GM23338 (cell line): Measurements from ENCODE around the gene ABL1. TPM values are rescaled to one million over a fixed set of nuclear protein-coding genes. Genes with fewer than 3 reads are reported as not detected.

Experiments used
- ATAC-seq: fragments of 200-7000 bp; cut with Tn5 transposase; 3 replicates; pipeline ENCODE4 v1.9.1; 2020
- DNase-seq: peaks from one replicate; pipeline ENCODE4 v3.0.0-alpha.2; 2015; ENCODE audit warnings: low spot score
- H2AFZ ChIP-seq: fragments of 200-600 bp; sonication (generic); 2 replicates; pipeline ENCODE4 v1.8.0; 2016; ENCODE audit warnings: antibody characterized with exemption, mild to moderate bottlenecking, moderate library complexity
- H3F3A ChIP-seq: fragments of 200-600 bp; sonication (generic); replicated peaks from 2 replicates; pipeline ENCODE4 v1.8.0; 2017; ENCODE audit warnings: antibody characterized with exemption, mixed run types, low read depth
- H3K27ac ChIP-seq: fragments of 200-600 bp; sonication (generic); 2 replicates; pipeline ENCODE4 v1.6.1; 2016; ENCODE audit warnings: low read depth
- H3K27me3 ChIP-seq: fragments of 200-600 bp; sonication (generic); 2 replicates; pipeline ENCODE4 v1.8.0; 2016; ENCODE audit warnings: mild to moderate bottlenecking, mixed run types, moderate library complexity; ENCODE audit not compliant: insufficient read depth
- H3K36me3 ChIP-seq: fragments of 200-600 bp; sonication (generic); 2 replicates; pipeline ENCODE4 v1.8.0; 2016; ENCODE audit warnings: mild to moderate bottlenecking; ENCODE audit not compliant: insufficient read depth
- H3K4me1 ChIP-seq: fragments of 200-600 bp; sonication (generic); 2 replicates; pipeline ENCODE4 v1.8.0; 2016; ENCODE audit warnings: mild to moderate bottlenecking, moderate library complexity; ENCODE audit not compliant: insufficient read depth
- H3K4me2 ChIP-seq: fragments of 200-600 bp; sonication (generic); 2 replicates; pipeline ENCODE4 v1.7.1; 2017; ENCODE audit warnings: mixed run types
- H3K4me3 ChIP-seq: fragments of 200-600 bp; sonication (generic); 2 replicates; pipeline ENCODE4 v1.6.1; 2016; ENCODE audit warnings: mixed run types
- H3K79me2 ChIP-seq: fragments of 200-600 bp; sonication (generic); replicated peaks from 2 replicates; pipeline ENCODE4 v1.8.0; 2017; ENCODE audit warnings: mild to moderate bottlenecking; ENCODE audit not compliant: insufficient read depth
- H3K9me2 ChIP-seq: fragments of 200-600 bp; sonication (generic); 2 replicates; pipeline ENCODE4 v1.8.0; 2017; ENCODE audit not compliant: insufficient read depth
- H4K20me1 ChIP-seq: fragments of 200-600 bp; sonication (generic); replicated peaks from 2 replicates; pipeline ENCODE4 v1.8.0; 2017; ENCODE audit warnings: mild to moderate bottlenecking; ENCODE audit not compliant: insufficient read depth
- H3K27ac Mint-ChIP-seq: 2 replicates; pipeline ENCODE4 v1.8.0; 2020; ENCODE audit warnings: inconsistent platforms, mild to moderate bottlenecking, moderate library complexity, mixed read lengths
- H3K27me3 Mint-ChIP-seq: 3 replicates; pipeline ENCODE4 v1.8.0; 2022; ENCODE audit warnings: low read depth, mild to moderate bottlenecking, moderate library complexity, mixed read lengths, inconsistent platforms; ENCODE audit not compliant: insufficient read depth, poor library complexity
- H3K36me3 Mint-ChIP-seq: 3 replicates; pipeline ENCODE4 v1.8.0; 2021; ENCODE audit warnings: low read depth, mild to moderate bottlenecking, inconsistent platforms, moderate library complexity, mixed read lengths
- H3K4me1 Mint-ChIP-seq: 3 replicates; pipeline ENCODE4 v1.8.0; 2020; ENCODE audit warnings: mild to moderate bottlenecking, inconsistent platforms, mixed read lengths
- H3K4me3 Mint-ChIP-seq: 3 replicates; pipeline ENCODE4 v1.8.0; 2021; ENCODE audit warnings: moderate library complexity, mild to moderate bottlenecking, inconsistent platforms, mixed read lengths
- H3K9me3 Mint-ChIP-seq: 3 replicates; pipeline ENCODE4 v1.8.0; 2020; ENCODE audit warnings: moderate library complexity, mild to moderate bottlenecking, inconsistent platforms, mixed read lengths
- CREB1 ChIP-seq: fragments of 250-450 bp; sonication (Bioruptor Pico); IDR thresholded peaks from 2 replicates; pipeline ENCODE4 v1.5.0; 2020; ENCODE audit warnings: low read depth, mild to moderate bottlenecking, moderate library complexity
- EZH2 ChIP-seq: fragments of 200-600 bp; sonication (generic); IDR thresholded peaks from one replicate; pipeline ENCODE4 v1.8.0; 2017; ENCODE audit warnings: antibody characterized with exemption, mild to moderate bottlenecking, low read depth; ENCODE audit not compliant: unreplicated experiment
- EZH2phosphoT487 ChIP-seq: fragments of 200-600 bp; sonication (generic); IDR thresholded peaks from one replicate; pipeline ENCODE4 v1.8.1; 2018; ENCODE audit warnings: antibody characterized with exemption; ENCODE audit not compliant: unreplicated experiment
- JUNB ChIP-seq: IDR thresholded peaks from one replicate; pipeline ENCODE4 v1.6.1; 2016; ENCODE audit warnings: antibody characterized with exemption; ENCODE audit not compliant: unreplicated experiment
- NANOG ChIP-seq: IDR thresholded peaks from 2 replicates; pipeline ENCODE4 v1.6.1; 2016; ENCODE audit warnings: antibody characterized with exemption, borderline replicate concordance
- POLR2AphosphoS5 ChIP-seq: IDR thresholded peaks from 2 replicates; pipeline ENCODE4 v1.6.1; 2016; ENCODE audit warnings: antibody characterized with exemption, low read depth
- STAT1 ChIP-seq: IDR thresholded peaks from one replicate; pipeline ENCODE4 v1.6.1; 2016; ENCODE audit warnings: antibody characterized with exemption; ENCODE audit not compliant: unreplicated experiment
- ZNF331 ChIP-seq: fragments of 250-450 bp; sonication (Bioruptor Pico); IDR thresholded peaks from 2 replicates; pipeline ENCODE4 v1.5.0; 2020; ENCODE audit warnings: low read depth, mild to moderate bottlenecking, moderate library complexity
- polyA plus RNA-seq: library from polyadenylated mRNA; unstranded; fragments of >200 nt; fragmentation: Nextera tagmentation; extraction: Ambion mirVana; gene quantifications from 2 replicates; pipeline ENCODE4 v1.2.1, GENCODE V29; 2016
- total RNA-seq: library from RNA; depleted of rRNA; stranded (reverse); fragments of >200 nt; shearing (Covaris generic); gene quantifications from 2 replicates; pipeline ENCODE4 v1.2.3, GENCODE V29; 2014
- TF ChIP-seq, protein P1 (sequence below): fragments of 250-450 bp; sonication (Bioruptor Pico); IDR thresholded peaks from 2 replicates; pipeline ENCODE4 v1.5.0; 2020; ENCODE audit warnings: mild to moderate bottlenecking, moderate library complexity
- TF ChIP-seq, protein P2 (sequence below): IDR thresholded peaks from 2 replicates; pipeline ENCODE4 v1.6.1; 2016; ENCODE audit warnings: antibody characterized with exemption
- TF ChIP-seq, protein P3 (sequence below), 2 experiments: fragments of 200-600 bp in 1 of 2; sonication (generic) in 1 of 2; conservative IDR thresholded peaks; 2 replicates each; pipeline versions ENCODE4 v1.5.1 to v1.6.1; 2016 to 2017; ENCODE audit warnings: antibody characterized with exemption in 2 of 2, low read depth in 2 of 2, mild to moderate bottlenecking in 2 of 2, moderate library complexity in 1 of 2
- TF ChIP-seq, protein P4 (sequence below): IDR thresholded peaks from one replicate; pipeline ENCODE4 v1.6.1; 2018; ENCODE audit warnings: antibody characterized with exemption; ENCODE audit not compliant: unreplicated experiment

Gene ABL1
- total and polyA plus RNA-seq, 2 experiments from 2014 or later, result 20.7 to 85.1 TPM

DNA sequence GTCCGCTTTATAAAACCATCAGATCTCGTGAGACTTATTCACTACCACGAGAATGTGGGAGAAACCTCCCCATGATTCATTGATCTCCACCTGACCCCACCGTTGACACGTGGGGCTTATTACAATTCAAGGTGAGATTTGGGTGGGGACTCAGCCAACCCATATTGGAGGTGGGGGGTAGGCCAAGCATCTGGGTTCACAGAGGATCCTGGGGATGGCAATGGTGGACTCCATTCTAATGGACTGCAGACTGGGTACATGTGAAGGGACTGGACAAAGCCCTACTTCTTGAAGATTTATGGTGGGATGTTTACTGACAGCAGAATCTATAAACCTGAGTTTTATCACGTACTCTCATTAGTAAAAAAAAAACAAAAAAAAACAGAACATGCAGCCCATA lies 46.5 kb downstream of the ABL1 start (continued):
- TF ChIP-seq, protein P1, sequence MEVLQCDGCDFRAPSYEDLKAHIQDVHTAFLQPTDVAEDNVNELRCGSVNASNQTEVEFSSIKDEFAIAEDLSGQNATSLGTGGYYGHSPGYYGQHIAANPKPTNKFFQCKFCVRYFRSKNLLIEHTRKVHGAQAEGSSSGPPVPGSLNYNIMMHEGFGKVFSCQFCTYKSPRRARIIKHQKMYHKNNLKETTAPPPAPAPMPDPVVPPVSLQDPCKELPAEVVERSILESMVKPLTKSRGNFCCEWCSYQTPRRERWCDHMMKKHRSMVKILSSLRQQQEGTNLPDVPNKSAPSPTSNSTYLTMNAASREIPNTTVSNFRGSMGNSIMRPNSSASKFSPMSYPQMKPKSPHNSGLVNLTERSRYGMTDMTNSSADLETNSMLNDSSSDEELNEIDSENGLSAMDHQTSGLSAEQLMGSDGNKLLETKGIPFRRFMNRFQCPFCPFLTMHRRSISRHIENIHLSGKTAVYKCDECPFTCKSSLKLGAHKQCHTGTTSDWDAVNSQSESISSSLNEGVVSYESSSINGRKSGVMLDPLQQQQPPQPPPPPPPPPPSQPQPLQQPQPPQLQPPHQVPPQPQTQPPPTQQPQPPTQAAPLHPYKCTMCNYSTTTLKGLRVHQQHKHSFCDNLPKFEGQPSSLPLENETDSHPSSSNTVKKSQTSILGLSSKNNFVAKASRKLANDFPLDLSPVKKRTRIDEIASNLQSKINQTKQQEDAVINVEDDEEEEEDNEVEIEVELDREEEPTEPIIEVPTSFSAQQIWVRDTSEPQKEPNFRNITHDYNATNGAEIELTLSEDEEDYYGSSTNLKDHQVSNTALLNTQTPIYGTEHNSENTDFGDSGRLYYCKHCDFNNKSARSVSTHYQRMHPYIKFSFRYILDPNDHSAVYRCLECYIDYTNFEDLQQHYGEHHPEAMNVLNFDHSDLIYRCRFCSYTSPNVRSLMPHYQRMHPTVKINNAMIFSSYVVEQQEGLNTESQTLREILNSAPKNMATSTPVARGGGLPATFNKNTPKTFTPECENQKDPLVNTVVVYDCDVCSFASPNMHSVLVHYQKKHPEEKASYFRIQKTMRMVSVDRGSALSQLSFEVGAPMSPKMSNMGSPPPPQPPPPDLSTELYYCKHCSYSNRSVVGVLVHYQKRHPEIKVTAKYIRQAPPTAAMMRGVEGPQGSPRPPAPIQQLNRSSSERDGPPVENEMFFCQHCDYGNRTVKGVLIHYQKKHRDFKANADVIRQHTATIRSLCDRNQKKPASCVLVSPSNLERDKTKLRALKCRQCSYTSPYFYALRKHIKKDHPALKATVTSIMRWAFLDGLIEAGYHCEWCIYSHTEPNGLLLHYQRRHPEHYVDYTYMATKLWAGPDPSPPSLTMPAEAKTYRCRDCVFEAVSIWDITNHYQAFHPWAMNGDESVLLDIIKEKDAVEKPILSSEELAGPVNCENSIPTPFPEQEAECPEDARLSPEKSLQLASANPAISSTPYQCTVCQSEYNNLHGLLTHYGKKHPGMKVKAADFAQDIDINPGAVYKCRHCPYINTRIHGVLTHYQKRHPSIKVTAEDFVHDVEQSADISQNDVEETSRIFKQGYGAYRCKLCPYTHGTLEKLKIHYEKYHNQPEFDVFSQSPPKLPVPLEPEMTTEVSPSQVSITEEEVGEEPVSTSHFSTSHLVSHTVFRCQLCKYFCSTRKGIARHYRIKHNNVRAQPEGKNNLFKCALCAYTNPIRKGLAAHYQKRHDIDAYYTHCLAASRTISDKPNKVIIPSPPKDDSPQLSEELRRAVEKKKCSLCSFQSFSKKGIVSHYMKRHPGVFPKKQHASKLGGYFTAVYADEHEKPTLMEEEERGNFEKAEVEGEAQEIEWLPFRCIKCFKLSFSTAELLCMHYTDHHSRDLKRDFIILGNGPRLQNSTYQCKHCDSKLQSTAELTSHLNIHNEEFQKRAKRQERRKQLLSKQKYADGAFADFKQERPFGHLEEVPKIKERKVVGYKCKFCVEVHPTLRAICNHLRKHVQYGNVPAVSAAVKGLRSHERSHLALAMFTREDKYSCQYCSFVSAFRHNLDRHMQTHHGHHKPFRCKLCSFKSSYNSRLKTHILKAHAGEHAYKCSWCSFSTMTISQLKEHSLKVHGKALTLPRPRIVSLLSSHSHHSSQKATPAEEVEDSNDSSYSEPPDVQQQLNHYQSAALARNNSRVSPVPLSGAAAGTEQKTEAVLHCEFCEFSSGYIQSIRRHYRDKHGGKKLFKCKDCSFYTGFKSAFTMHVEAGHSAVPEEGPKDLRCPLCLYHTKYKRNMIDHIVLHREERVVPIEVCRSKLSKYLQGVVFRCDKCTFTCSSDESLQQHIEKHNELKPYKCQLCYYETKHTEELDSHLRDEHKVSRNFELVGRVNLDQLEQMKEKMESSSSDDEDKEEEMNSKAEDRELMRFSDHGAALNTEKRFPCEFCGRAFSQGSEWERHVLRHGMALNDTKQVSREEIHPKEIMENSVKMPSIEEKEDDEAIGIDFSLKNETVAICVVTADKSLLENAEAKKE (CRISPR knock-in tag), result no peak
- TF ChIP-seq ZNF331 (CRISPR knock-in tag) (no peak), JUNB (no peak), EZH2 (no peak)

DNA sequence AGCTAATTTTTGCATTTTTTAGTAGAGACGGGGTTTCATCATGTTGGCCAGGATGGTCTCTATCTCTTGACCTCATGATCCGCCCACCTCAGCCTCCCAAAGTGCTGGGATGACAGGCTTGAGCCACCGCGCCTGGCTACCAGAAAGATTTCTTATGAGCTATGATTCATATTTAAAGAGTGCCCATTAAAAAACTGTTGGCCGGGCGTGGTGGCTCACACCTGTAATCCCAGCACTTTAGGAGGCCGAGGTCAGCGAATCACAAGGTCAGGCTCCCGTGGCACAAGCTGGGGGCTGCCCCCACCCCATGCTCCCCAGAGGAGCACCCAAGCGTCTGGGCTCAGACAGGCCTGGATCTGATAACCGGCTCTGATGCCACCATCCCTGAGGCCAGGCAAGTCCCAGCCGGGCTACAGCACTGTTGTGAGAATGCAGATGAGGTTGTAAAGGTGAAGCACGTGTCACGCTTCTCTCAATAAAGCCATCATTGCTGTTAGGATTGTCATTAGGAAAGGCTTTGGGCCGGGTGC lies 47.7 kb downstream of the ABL1 start:
- peaks cover 7% of the 10 kb centered on the region; the same call in 1 of the 3 replicates for H3K4me1 Mint-ChIP-seq
- H3K27ac Mint-ChIP-seq, result no peak overlapping the region
- Histone ChIP-seq H3K79me2 (no peaks in the 10 kb centered on the region), H3K27me3 (no peaks in the 10 kb centered on the region), H3K4me1 (no peaks in the 10 kb centered on the region), H3K27ac (no peak overlapping the region), H3F3A (no peaks in the 10 kb centered on the region), H4K20me1 (0 out of 2 replicates have a peak, but pooled peaks cover 6% of the 10 kb centered on the region), H3K36me3 (peaks cover 62% of the 10 kb centered on the region), H3K4me3 (no peak overlapping the region), H3K4me2 (no peak overlapping the region), H2AFZ (no peak overlapping the region), H3K9me2 (no peaks in the 10 kb centered on the region)
- no peak overlapping the region for H3K4me3 Mint-ChIP-seq
- no peaks in the 10 kb centered on the region for H3K9me3 Mint-ChIP-seq
- H3K36me3 Mint-ChIP-seq, result peaks cover 81% of the 10 kb centered on the region
- ATAC-seq (no peak), DNase-seq (no peak)
- peaks cover 5% of the 10 kb centered on the region for H3K27me3 Mint-ChIP-seq
- TF ChIP-seq, protein P2, sequence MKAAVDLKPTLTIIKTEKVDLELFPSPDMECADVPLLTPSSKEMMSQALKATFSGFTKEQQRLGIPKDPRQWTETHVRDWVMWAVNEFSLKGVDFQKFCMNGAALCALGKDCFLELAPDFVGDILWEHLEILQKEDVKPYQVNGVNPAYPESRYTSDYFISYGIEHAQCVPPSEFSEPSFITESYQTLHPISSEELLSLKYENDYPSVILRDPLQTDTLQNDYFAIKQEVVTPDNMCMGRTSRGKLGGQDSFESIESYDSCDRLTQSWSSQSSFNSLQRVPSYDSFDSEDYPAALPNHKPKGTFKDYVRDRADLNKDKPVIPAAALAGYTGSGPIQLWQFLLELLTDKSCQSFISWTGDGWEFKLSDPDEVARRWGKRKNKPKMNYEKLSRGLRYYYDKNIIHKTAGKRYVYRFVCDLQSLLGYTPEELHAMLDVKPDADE, result no peak
- no peak for TF ChIP-seq CREB1 (CRISPR knock-in tag)
- TF ChIP-seq, protein P3, sequence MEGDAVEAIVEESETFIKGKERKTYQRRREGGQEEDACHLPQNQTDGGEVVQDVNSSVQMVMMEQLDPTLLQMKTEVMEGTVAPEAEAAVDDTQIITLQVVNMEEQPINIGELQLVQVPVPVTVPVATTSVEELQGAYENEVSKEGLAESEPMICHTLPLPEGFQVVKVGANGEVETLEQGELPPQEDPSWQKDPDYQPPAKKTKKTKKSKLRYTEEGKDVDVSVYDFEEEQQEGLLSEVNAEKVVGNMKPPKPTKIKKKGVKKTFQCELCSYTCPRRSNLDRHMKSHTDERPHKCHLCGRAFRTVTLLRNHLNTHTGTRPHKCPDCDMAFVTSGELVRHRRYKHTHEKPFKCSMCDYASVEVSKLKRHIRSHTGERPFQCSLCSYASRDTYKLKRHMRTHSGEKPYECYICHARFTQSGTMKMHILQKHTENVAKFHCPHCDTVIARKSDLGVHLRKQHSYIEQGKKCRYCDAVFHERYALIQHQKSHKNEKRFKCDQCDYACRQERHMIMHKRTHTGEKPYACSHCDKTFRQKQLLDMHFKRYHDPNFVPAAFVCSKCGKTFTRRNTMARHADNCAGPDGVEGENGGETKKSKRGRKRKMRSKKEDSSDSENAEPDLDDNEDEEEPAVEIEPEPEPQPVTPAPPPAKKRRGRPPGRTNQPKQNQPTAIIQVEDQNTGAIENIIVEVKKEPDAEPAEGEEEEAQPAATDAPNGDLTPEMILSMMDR (conservative IDR thresholded peaks at IDR 0.05; ENCODE audit: low read depth in 2 of 2), result no peak
- TF ChIP-seq EZH2phosphoT487, result no peak
- TF ChIP-seq JUNB, result no peak
- no peak for TF ChIP-seq EZH2
- TF ChIP-seq NANOG, result no peak
- TF ChIP-seq, protein P4, sequence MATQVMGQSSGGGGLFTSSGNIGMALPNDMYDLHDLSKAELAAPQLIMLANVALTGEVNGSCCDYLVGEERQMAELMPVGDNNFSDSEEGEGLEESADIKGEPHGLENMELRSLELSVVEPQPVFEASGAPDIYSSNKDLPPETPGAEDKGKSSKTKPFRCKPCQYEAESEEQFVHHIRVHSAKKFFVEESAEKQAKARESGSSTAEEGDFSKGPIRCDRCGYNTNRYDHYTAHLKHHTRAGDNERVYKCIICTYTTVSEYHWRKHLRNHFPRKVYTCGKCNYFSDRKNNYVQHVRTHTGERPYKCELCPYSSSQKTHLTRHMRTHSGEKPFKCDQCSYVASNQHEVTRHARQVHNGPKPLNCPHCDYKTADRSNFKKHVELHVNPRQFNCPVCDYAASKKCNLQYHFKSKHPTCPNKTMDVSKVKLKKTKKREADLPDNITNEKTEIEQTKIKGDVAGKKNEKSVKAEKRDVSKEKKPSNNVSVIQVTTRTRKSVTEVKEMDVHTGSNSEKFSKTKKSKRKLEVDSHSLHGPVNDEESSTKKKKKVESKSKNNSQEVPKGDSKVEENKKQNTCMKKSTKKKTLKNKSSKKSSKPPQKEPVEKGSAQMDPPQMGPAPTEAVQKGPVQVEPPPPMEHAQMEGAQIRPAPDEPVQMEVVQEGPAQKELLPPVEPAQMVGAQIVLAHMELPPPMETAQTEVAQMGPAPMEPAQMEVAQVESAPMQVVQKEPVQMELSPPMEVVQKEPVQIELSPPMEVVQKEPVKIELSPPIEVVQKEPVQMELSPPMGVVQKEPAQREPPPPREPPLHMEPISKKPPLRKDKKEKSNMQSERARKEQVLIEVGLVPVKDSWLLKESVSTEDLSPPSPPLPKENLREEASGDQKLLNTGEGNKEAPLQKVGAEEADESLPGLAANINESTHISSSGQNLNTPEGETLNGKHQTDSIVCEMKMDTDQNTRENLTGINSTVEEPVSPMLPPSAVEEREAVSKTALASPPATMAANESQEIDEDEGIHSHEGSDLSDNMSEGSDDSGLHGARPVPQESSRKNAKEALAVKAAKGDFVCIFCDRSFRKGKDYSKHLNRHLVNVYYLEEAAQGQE, result no peak
- TF ChIP-seq STAT1, result no peak
- no peak for TF ChIP-seq POLR2AphosphoS5
